CD4-positive, alpha-beta T cell treated with Interleukin-15 for 4 hours (primary cell): ENCODE measurements around the gene KIFC3.
"Not testable (repeated sequence)": the region's sequence is repeated elsewhere in the genome, so short reads cannot be mapped to it uniquely, and the experiment has no call there.

Experiments
- DNase-seq: peaks from one replicate; pipeline ENCODE4 v3.0.0-alpha.2; 2020; ENCODE audit warnings: low spot score

The KIFC3 gene

GRCh38 chr16:57753448-57754353 is 48.6 kb downstream of the KIFC3 start:
- no peak for DNase-seq

GRCh38 chr16:57752581-57753447 is 49.5 kb downstream of the KIFC3 start:
- no peak for DNase-seq

- DNase-seq, result no peak
These were observed 50.1 kb downstream of the KIFC3 start for GRCh38 chr16:57752203-57752580.

GRCh38 chr16:57751539-57752202 is 50.6 kb downstream of the KIFC3 start:
- DNase-seq, result no peak

GRCh38 chr16:57750796-57751538 is 51.3 kb downstream of the KIFC3 start:
- DNase-seq, result no peak

GRCh38 chr16:57749856-57750452 is 52.3 kb downstream of the KIFC3 start:
- DNase-seq, result no peak

GRCh38 chr16:57749101-57749692 is 53.1 kb downstream of the KIFC3 start:
- DNase-seq, result no peak

GRCh38 chr16:57748596-57748995 is 53.7 kb downstream of the KIFC3 start:
- DNase-seq, result no peak

- DNase-seq, result no peak
These were observed 54.3 kb downstream of the KIFC3 start for GRCh38 chr16:57747996-57748395.

- no peak for DNase-seq
These were observed 54.8 kb downstream of the KIFC3 start for GRCh38 chr16:57747496-57747895.

- DNase-seq, result no peak
These were observed 55.2 kb downstream of the KIFC3 start for GRCh38 chr16:57747091-57747490.

GRCh38 chr16:57746316-57746715 is 56.0 kb downstream of the KIFC3 start:
- DNase-seq, result not testable (repeated sequence)

GRCh38 chr16:57745768-57746167 is 56.5 kb downstream of the KIFC3 start:
- no peak for DNase-seq

- DNase-seq, result no peak
These were observed 57.7 kb downstream of the KIFC3 start for GRCh38 chr16:57744642-57744903.

GRCh38 chr16:57743886-57744641 is 58.2 kb downstream of the KIFC3 start:
- no peak for DNase-seq

GRCh38 chr16:57743458-57743857 is 58.8 kb downstream of the KIFC3 start:
- DNase-seq, result no peak

GRCh38 chr16:57742543-57742942 is 59.7 kb downstream of the KIFC3 start:
- DNase-seq, result no peak

- DNase-seq, result no peak
These were observed 60.6 kb downstream of the KIFC3 start for GRCh38 chr16:57741660-57742191.

GRCh38 chr16:57740423-57741071 is 61.7 kb downstream of the KIFC3 start:
- no peak for DNase-seq
